Smooth muscle cell (in vitro differentiated cells): ENCODE measurements around the gene GDPD5. TPM values are rescaled to one million over a fixed set of nuclear protein-coding genes. Genes with fewer than 3 reads are reported as not detected.

Source experiments
- DNase-seq: peaks from one replicate; lab custom pipeline; 2025; ENCODE audit not compliant: unreplicated experiment; lab: John Stamatoyannopoulos, UW
- H2AFZ ChIP-seq: fragments of 200-600 bp; sonication (generic); 2 replicates; pipeline ENCODE4 v1.6.0; 2016; ENCODE audit warnings: antibody characterized with exemption, low read depth, mild to moderate bottlenecking
- H3F3A ChIP-seq: fragments of 200-600 bp; sonication (generic); 2 replicates; pipeline ENCODE4 v1.6.0; 2017; ENCODE audit warnings: antibody characterized with exemption, low read depth
- H3K27ac ChIP-seq: fragments of 200-600 bp; sonication (generic); 2 replicates; pipeline ENCODE4 v1.5.1; 2016; ENCODE audit warnings: low read depth, mild to moderate bottlenecking
- H3K27me3 ChIP-seq: fragments of 200-600 bp; sonication (generic); 2 replicates; pipeline ENCODE4 v1.6.1; 2016; ENCODE audit warnings: low read depth, mild to moderate bottlenecking
- H3K36me3 ChIP-seq: fragments of 200-600 bp; sonication (generic); 2 replicates; pipeline ENCODE4 v1.5.1; 2016; ENCODE audit warnings: low read depth
- H3K4me1 ChIP-seq: fragments of 200-600 bp; sonication (generic); 2 replicates; pipeline ENCODE4 v1.5.1; 2016; ENCODE audit warnings: low read depth
- H3K4me2 ChIP-seq: fragments of 200-600 bp; sonication (generic); 2 replicates; pipeline ENCODE4 v1.6.0; 2016; ENCODE audit warnings: mild to moderate bottlenecking
- H3K4me3 ChIP-seq: fragments of 200-600 bp; sonication (generic); 2 replicates; pipeline ENCODE4 v1.5.1; 2016; ENCODE audit warnings: mild to moderate bottlenecking
- H3K79me2 ChIP-seq: fragments of 200-600 bp; sonication (generic); 2 replicates; pipeline ENCODE4 v1.6.0; 2016; ENCODE audit warnings: low read depth, mild to moderate bottlenecking
- H3K9ac ChIP-seq: fragments of 200-600 bp; sonication (generic); 2 replicates; pipeline ENCODE4 v1.6.0; 2016; ENCODE audit warnings: low read depth
- H3K9me3 ChIP-seq: fragments of 200-600 bp; sonication (generic); replicated peaks from 2 replicates; pipeline ENCODE4 v1.5.1; 2016; ENCODE audit warnings: low read depth
- H4K20me1 ChIP-seq: fragments of 200-600 bp; sonication (generic); 2 replicates; pipeline ENCODE4 v1.6.0; 2016; ENCODE audit warnings: low read depth
- CTCF ChIP-seq: fragments of 200-600 bp; sonication (generic); IDR thresholded peaks from 2 replicates; pipeline ENCODE4 v1.5.1; 2017; ENCODE audit warnings: borderline replicate concordance, mild to moderate bottlenecking, antibody characterized with exemption; ENCODE audit not compliant: insufficient read depth, poor library complexity, severe bottlenecking
- WGBS: methylation state at CpG from one replicate; pipeline ENCODE4 v1.1.7; 2016; ENCODE audit warnings: low lambda C conversion rate; 5-methylcytosine and 5-hydroxymethylcytosine counted together
- polyA plus RNA-seq: library from polyadenylated mRNA; unstranded; fragments of >200 nt; fragmentation: Nextera tagmentation; extraction: Ambion mirVana; gene quantifications from 2 replicates; pipeline ENCODE4 v1.2.1, GENCODE V29; 2016
- total RNA-seq: library from RNA; depleted of rRNA; stranded (reverse); fragments of >200 nt; gene quantifications from 2 replicates; pipeline ENCODE4 v1.2.3, GENCODE V29; 2014

GDPD5 gene
- total and polyA plus RNA-seq, 2 experiments from 2014 or later: 2.3 to 5.8 TPM

DNA sequence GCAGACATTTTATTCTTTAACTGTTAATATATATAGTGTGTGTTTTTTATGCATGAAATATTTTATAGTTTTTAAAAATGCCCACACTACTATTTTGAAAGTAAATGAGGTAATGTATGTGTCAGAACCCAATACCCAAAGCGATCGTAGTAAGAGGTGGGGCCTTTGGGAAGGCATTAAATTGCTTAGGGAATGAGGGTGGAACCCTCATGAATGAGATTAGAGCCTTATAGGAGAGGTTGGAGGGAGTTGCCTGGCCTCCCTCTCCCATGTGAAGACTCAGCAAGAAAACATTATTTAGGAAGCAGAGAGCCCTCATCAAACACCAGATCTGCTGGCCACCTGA lies 103.9 kb downstream of the GDPD5 start:
- DNase-seq: no peak
- Histone ChIP-seq H3F3A (peaks cover 3% of the 10 kb centered on the region), H4K20me1 (peaks cover 26% of the 10 kb centered on the region), H3K4me2 (no peak overlapping the region), H3K36me3 (no peaks in the 10 kb centered on the region), H3K79me2 (no peaks in the 10 kb centered on the region), H3K27me3 (no peaks in the 10 kb centered on the region), H3K27ac (no peak overlapping the region), H3K4me3 (no peak overlapping the region), H2AFZ (no peak overlapping the region), H3K9me3 (no peaks in the 10 kb centered on the region), H3K4me1 (peaks cover 7% of the 10 kb centered on the region), H3K9ac (no peak overlapping the region)
- TF ChIP-seq CTCF: no peak
- 91% methylated on average over 2 of the region's 2 CpGs for WGBS

DNA sequence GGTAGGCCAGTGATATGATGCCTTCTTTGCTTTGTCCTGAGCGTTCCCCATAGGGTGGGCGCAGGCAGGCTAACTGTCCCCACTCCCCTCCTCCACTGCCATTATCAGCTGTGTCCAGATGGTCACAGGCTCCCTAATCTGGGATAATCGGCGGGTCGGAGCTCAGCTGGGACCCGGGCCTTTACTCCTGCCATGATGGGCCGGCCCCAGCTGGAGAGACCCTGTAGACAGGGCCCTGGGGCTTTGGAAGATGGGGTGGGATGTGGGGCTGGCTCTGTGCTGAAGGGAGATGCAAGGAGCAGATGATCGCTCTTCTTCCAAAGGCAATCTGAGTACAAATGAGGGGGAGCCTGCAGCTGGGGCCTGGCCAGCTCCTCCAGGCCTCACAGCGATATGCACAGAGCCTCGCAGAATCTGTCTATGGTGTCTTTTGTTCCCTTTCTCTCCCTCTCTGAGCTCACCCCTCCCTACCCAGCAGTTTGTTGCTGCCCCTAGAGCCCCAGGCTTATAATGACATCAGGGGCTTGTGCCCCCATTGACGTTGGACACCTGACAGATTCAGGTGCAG lies 104.6 kb downstream of the GDPD5 start:
- TF ChIP-seq CTCF: no peak
- WGBS: 91% methylated on average over 11 of the region's 11 CpGs
- H3K4me1 ChIP-seq: peaks cover 7% of the 10 kb centered on the region
- DNase-seq: no peak
- H3K27ac ChIP-seq: no peak overlapping the region
- no peaks in the 10 kb centered on the region for H3K9me3 ChIP-seq
- H3K79me2 ChIP-seq: no peaks in the 10 kb centered on the region
- H4K20me1 ChIP-seq: peaks cover 30% of the 10 kb centered on the region
- H3K27me3 ChIP-seq: no peaks in the 10 kb centered on the region
- peaks cover 4% of the 10 kb centered on the region for H3F3A ChIP-seq
- no peak overlapping the region for H3K9ac ChIP-seq
- H3K36me3 ChIP-seq: no peaks in the 10 kb centered on the region
- H3K4me2 ChIP-seq: no peak overlapping the region
- no peak overlapping the region for H3K4me3 ChIP-seq
- H2AFZ ChIP-seq: no peak overlapping the region

GRCh38 chr11:75420224-75421034 lies 105.3 kb downstream of the GDPD5 start:
- WGBS: 95% methylated on average over 14 of the region's 14 CpGs
- TF ChIP-seq CTCF: no peak
- no peak overlapping the region for H3K27ac ChIP-seq

More at GRCh38 chr11:75420224-75421034, 105.3 kb downstream of the GDPD5 start:
- Histone ChIP-seq H3K79me2 (no peaks in the 10 kb centered on the region), H3K9ac (no peak overlapping the region), H2AFZ (no peak overlapping the region), H3K4me1 (peaks cover 7% of the 10 kb centered on the region), H3K27me3 (no peaks in the 10 kb centered on the region), H3K4me2 (no peak overlapping the region), H3F3A (peaks cover 4% of the 10 kb centered on the region), H3K4me3 (no peak overlapping the region), H3K9me3 (no peaks in the 10 kb centered on the region), H4K20me1 (peaks cover 30% of the 10 kb centered on the region), H3K36me3 (no peaks in the 10 kb centered on the region)
- no peak for DNase-seq
